T1000 (cell line): ENCODE measurements around the gene JAML.

Experiments used
- DNase-seq: peaks from one replicate; lab custom pipeline; 2025; ENCODE audit warnings: mixed read lengths; lab: John Stamatoyannopoulos, UW

The JAML gene

GRCh38 chr11:118167906-118168305, 56.9 kb downstream of the JAML start:
- no peak for DNase-seq

- DNase-seq, result no peak
These were observed 57.6 kb downstream of the JAML start for GRCh38 chr11:118167253-118167652.

- DNase-seq, result no peak
These were observed 58.2 kb downstream of the JAML start for GRCh38 chr11:118166641-118167040.

GRCh38 chr11:118164885-118165284, 59.9 kb downstream of the JAML start:
- no peak for DNase-seq

- DNase-seq, result no peak
These were observed 61.3 kb downstream of the JAML start for GRCh38 chr11:118163494-118163893.

GRCh38 chr11:118162846-118163245, 62.0 kb downstream of the JAML start:
- no peak for DNase-seq

GRCh38 chr11:118161786-118162185, 63.0 kb downstream of the JAML start:
- no peak for DNase-seq

GRCh38 chr11:118157186-118157895, 67.5 kb downstream of the JAML start:
- no peak for DNase-seq

GRCh38 chr11:118156531-118157185, 68.2 kb downstream of the JAML start:
- no peak for DNase-seq

- no peak for DNase-seq
These were observed 68.9 kb downstream of the JAML start for GRCh38 chr11:118155776-118156530.

GRCh38 chr11:118154641-118155040, 70.2 kb downstream of the JAML start:
- DNase-seq, result no peak

GRCh38 chr11:118153976-118154375, 70.8 kb downstream of the JAML start:
- no peak for DNase-seq

- DNase-seq, result no peak
These were observed 71.3 kb downstream of the JAML start for GRCh38 chr11:118153516-118153915.

GRCh38 chr11:118152552-118153471, 72.0 kb downstream of the JAML start, which contains the start of gene SCN4B:
SCN4B (minus strand) TSS chr11:118152823; CDS start chr11:118152673, 150 bp downstream.
- no peak for DNase-seq

GRCh38 chr11:118152020-118152551, 72.7 kb downstream of the JAML start:
- no peak for DNase-seq

- DNase-seq, result no peak
These were observed 73.4 kb downstream of the JAML start for GRCh38 chr11:118151431-118151830.

- no peak for DNase-seq
These were observed 75.3 kb downstream of the JAML start for GRCh38 chr11:118149493-118149892.

GRCh38 chr11:118148856-118149255, 76.0 kb downstream of the JAML start:
- no peak for DNase-seq

- DNase-seq, result no peak
These were observed 76.6 kb downstream of the JAML start for GRCh38 chr11:118148240-118148639.

- DNase-seq, result no peak
These were observed 77.3 kb downstream of the JAML start for GRCh38 chr11:118147502-118147901.

- no peak for DNase-seq
These were observed 78.3 kb downstream of the JAML start for GRCh38 chr11:118146554-118146953.
